DND-41 (cell line): ENCODE results near the gene KCNMA1.

ENCODE experiments used
- CTCF ChIP-seq: IDR thresholded peaks from 2 replicates; pipeline ENCODE4 v1.5.1; 2012; ENCODE audit warnings: borderline replicate concordance, low read length, moderate library complexity, mild to moderate bottlenecking; ENCODE audit not compliant: poor library complexity, severe bottlenecking; ENCODE audit errors: extremely low read depth
- EZH2 ChIP-seq: IDR thresholded peaks from 3 replicates; pipeline ENCODE4 v1.6.1; 2012; ENCODE audit warnings: borderline replicate concordance, low read depth, mild to moderate bottlenecking, moderate library complexity, low read length, inconsistent platforms; ENCODE audit not compliant: severe bottlenecking

- TF ChIP-seq CTCF (no peak), EZH2 (no peak)
Observed at GRCh38 chr10:77420947-77421523, 216.6 kb downstream of the KCNMA1 start.
